Adrenal gland (tissue), 12 donors: ENCODE data around the gene NCR2. TPM values are rescaled to one million over a fixed set of nuclear protein-coding genes. Genes with fewer than 3 reads are reported as not detected.

Source experiments
- DNase-seq, 7 donors: peaks; one replicate each; pipeline ENCODE4 v3.0.0-alpha.2; 2019 to 2020
- H3K27ac ChIP-seq, 5 donors: fragments of 200-600 bp; sonication (generic) in 4 of 5; 1 replicate in 3 of 5; 2 replicates in 2 of 5; pipeline versions ENCODE4 v1.5.1 to v1.8.0; 2016 to 2020; ENCODE audit warnings: mild to moderate bottlenecking in 1 of 5
- H3K27me3 ChIP-seq: fragments of 200-600 bp; 2 replicates; pipeline ENCODE4 v1.8.0; 2021
- H3K36me3 ChIP-seq, 2 donors: fragments of 200-600 bp; replicated peaks in 1 of 2; 1 replicate in 1 of 2; 2 replicates in 1 of 2; pipeline versions ENCODE4 v1.5.1 to v1.8.0; 2018 to 2022
- H3K4me1 ChIP-seq, 2 donors: fragments of 200-600 bp; replicated peaks in 1 of 2; 1 replicate in 1 of 2; 2 replicates in 1 of 2; pipeline versions ENCODE4 v1.5.1 to v1.8.0; 2018 to 2021
- H3K4me3 ChIP-seq, 4 donors: fragments of 200-600 bp; sonication (generic) in 3 of 4; one replicate each; pipeline ENCODE4 v1.5.1; 2016 to 2018
- H3K9me3 ChIP-seq, 3 donors: fragments of 200-600 bp; sonication (generic) in 1 of 3; replicated peaks in 1 of 3; 1 replicate in 2 of 3; 2 replicates in 1 of 3; pipeline versions ENCODE4 v1.5.1 to v1.8.0; 2016 to 2021
- CTCF ChIP-seq, 6 experiments: fragments of 450-650 bp in 4 of 6; fragments of 200-600 bp in 2 of 6; sonication (generic) in 1 of 6; IDR thresholded peaks; 1 replicate in 5 of 6; 2 replicates in 1 of 6; pipeline versions ENCODE4 v1.5.1 to v1.8.0; 2016 to 2021; ENCODE audit warnings: antibody characterized with exemption in 6 of 6, mild to moderate bottlenecking in 2 of 6, moderate library complexity in 1 of 6
- POLR2A ChIP-seq, 2 donors: fragments of 450-650 bp; IDR thresholded peaks; one replicate each; pipeline ENCODE4 v1.6.1; 2017; ENCODE audit warnings: antibody characterized with exemption in 2 of 2, mild to moderate bottlenecking in 2 of 2, moderate library complexity in 1 of 2
- WGBS, 4 donors: extraction: QIAGEN DNeasy Blood & Tissue Kit in 2 of 4; methylation state at CpG; one replicate each; pipeline versions ENCODE4 v1.1.5 to v1.1.7; 2013 to 2017; 5-methylcytosine and 5-hydroxymethylcytosine counted together
- intact Hi-C, 2 donors: fragments of 100-400 bp; cut with DNase I; formaldehyde crosslinking; loops; one replicate each; pipeline versions ENCODE4 v1.14.1 to v1.15.0; 2022 to 2023
- polyA plus RNA-seq, 3 donors: library from polyadenylated mRNA; stranded (reverse); fragments of 200-250 nt in 2 of 3; fragments of 350-450 nt in 1 of 3; fragmentation: Illumina TruSeq in 1 of 3; extraction: RNeasy Lipid Tissue Mini Kit (QIAGEN cat#74804) in 1 of 3; gene quantifications; one replicate each; pipeline ENCODE4 v1.2.3, GENCODE V29; 2013 to 2014
- total RNA-seq, 9 donors: library from RNA; depleted of rRNA in 4 of 9; stranded (reverse); fragments of >200 nt in 4 of 9; fragments of 120-200 nt in 1 of 9; fragmentation: NEBNext Ultra II Directional in 1 of 9; extraction: Animal tissue kit (Norgen Biotek cat#: 25700) in 1 of 9; gene quantifications; one replicate each; pipeline versions ENCODE4 v1.1.0 to v1.2.4, GENCODE V29; 2013 to 2023
- donor health status: healthy with polysubstance abuse.
- donor health status: Bipolar disorder and iron deficiency.
- donor health status: DM: yes; HTN: yes; CAD: no.
- donor health status: DM: no; HTN: no; CAD: no.
- donor health status: DM: no; HTN: no; CAD: no.
- donor health status: DM: yes; HTN: yes; CAD: no.

Gene NCR2
- total and polyA plus RNA-seq, 12 donors = not detected

- Histone ChIP-seq H3K27ac (peak overlapping the region in 1 of 5 donors; percentile 47), H3K27me3 (peaks cover 70% of the 10 kb centered on the region), H3K9me3 (no peaks in the 10 kb centered on the region), H3K4me3 (no peak overlapping the region), H3K36me3 (no peaks in the 10 kb centered on the region), H3K4me1 (peaks cover 6 to 16% of the 10 kb centered on the region in 2 donors)
- intact Hi-C loops = loop anchor here (5.0 kb wide), 2 partner anchors 221 to 311 kb away; no protein-coding TSS in a partner anchor
- WGBS, 4 donors = 17 to 29% (median 19%) methylated on average over 26 to 39 of the region's 39 CpGs
- peak in 5 of 7 donors; percentile 19 to 42 (median 28) for DNase-seq
- no peak for TF ChIP-seq POLR2A (IDR thresholded peaks at IDR 0.05)
- TF ChIP-seq CTCF (IDR thresholded peaks at IDR 0.05) = peak in 4 of 6 experiments; percentile 6 to 23 (median 10)
These were observed 36.1 kb downstream of the NCR2 start for GRCh38 chr6:41371461-41371991.

- peak overlapping the region in 1 of 5 donors; percentile 47 for H3K27ac ChIP-seq
These were observed 36.8 kb downstream of the NCR2 start for GRCh38 chr6:41371992-41372831.

GRCh38 chr6:41372832-41373626 lies 37.6 kb downstream of the NCR2 start:
- H3K27me3 ChIP-seq = peaks cover 74% of the 10 kb centered on the region
- peak overlapping the region in 1 of 4 donors; percentile 27 for H3K4me3 ChIP-seq
- H3K9me3 ChIP-seq = no peaks in the 10 kb centered on the region
- DNase-seq = no peak
- H3K4me1 ChIP-seq = peaks cover 6 to 16% of the 10 kb centered on the region in 2 donors
- 3 to 7% (median 4%) methylated on average over 6 to 81 of the region's 81 CpGs for WGBS, 4 donors
- no peak overlapping the region for H3K27ac ChIP-seq
- H3K36me3 ChIP-seq = no peaks in the 10 kb centered on the region
- intact Hi-C loops = loop anchor here (5.0 kb wide), 2 partner anchors 219 to 309 kb away; no protein-coding TSS in a partner anchor
- no peak for TF ChIP-seq POLR2A (IDR thresholded peaks at IDR 0.05)
- no peak for TF ChIP-seq CTCF (IDR thresholded peaks at IDR 0.05)

More at GRCh38 chr6:41371992-41372831, 36.8 kb downstream of the NCR2 start:
- DNase-seq = peak in 6 of 7 donors; percentile 24 to 53 (median 35)
- 6 to 11% (median 8%) methylated on average over 38 to 42 of the region's 42 CpGs for whole genome bisulfite sequencing, 4 donors
- no peaks in the 10 kb centered on the region for H3K9me3 ChIP-seq
- no peaks in the 10 kb centered on the region for H3K36me3 ChIP-seq
- intact Hi-C loops = loop anchor here (5.0 kb wide), 2 partner anchors 220 to 310 kb away; no protein-coding TSS in a partner anchor
- peaks cover 76% of the 10 kb centered on the region for H3K27me3 ChIP-seq
- TF ChIP-seq POLR2A (IDR thresholded peaks at IDR 0.05) (no peak), CTCF (IDR thresholded peaks at IDR 0.05) (no peak)
- peak overlapping the region in 1 of 4 donors; percentile 27 for H3K4me3 ChIP-seq
- peaks cover 6 to 16% of the 10 kb centered on the region in 2 donors for H3K4me1 ChIP-seq

GRCh38 chr6:41373627-41373918 lies 38.2 kb downstream of the NCR2 start:
- Histone ChIP-seq H3K9me3 (no peaks in the 10 kb centered on the region), H3K4me1 (peaks cover 6 to 16% of the 10 kb centered on the region in 2 donors), H3K4me3 (no peak overlapping the region), H3K27me3 (peaks cover 74% of the 10 kb centered on the region), H3K27ac (no peak overlapping the region), H3K36me3 (no peaks in the 10 kb centered on the region)
- WGBS, 4 donors = 28 to 44% (median 29%) methylated on average over 5 to 22 of the region's 22 CpGs
- TF ChIP-seq POLR2A (IDR thresholded peaks at IDR 0.05) (no peak), CTCF (IDR thresholded peaks at IDR 0.05) (no peak)
- intact Hi-C loops = loop anchor here (5.0 kb wide), 2 partner anchors 219 to 309 kb away; no protein-coding TSS in a partner anchor
- DNase-seq = no peak
